DND-41 (cell line): ENCODE measurements around the gene MXD1.

Experiments
- ATAC-seq: fragments of 200-7000 bp; cut with Tn5 transposase; 3 replicates; pipeline ENCODE4 v1.9.1; 2021; ENCODE audit warnings: low read depth; ENCODE audit not compliant: insufficient read depth
- DNase-seq: peaks from one replicate; pipeline ENCODE4 v3.0.0-alpha.2; 2020
- H2AFZ ChIP-seq: 2 replicates; pipeline ENCODE4 v1.6.0; 2012; ENCODE audit warnings: low read depth, low read length
- H3K27ac ChIP-seq: 2 replicates; pipeline ENCODE4 v1.5.1; 2012; ENCODE audit warnings: low read length, inconsistent platforms
- H3K27me3 ChIP-seq: fragments of 200-600 bp; sonication (generic); 2 replicates; pipeline ENCODE4 v1.6.0; 2012; ENCODE audit warnings: low read length, mild to moderate bottlenecking, inconsistent platforms; ENCODE audit not compliant: insufficient read depth, poor library complexity
- H3K36me3 ChIP-seq: 2 replicates; pipeline ENCODE4 v1.5.1; 2012; ENCODE audit warnings: low read length, inconsistent platforms; ENCODE audit not compliant: insufficient read depth
- H3K4me1 ChIP-seq: 2 replicates; pipeline ENCODE4 v1.5.1; 2012; ENCODE audit warnings: mild to moderate bottlenecking, low read length; ENCODE audit not compliant: insufficient read depth
- H3K4me2 ChIP-seq: 2 replicates; pipeline ENCODE4 v1.6.0; 2012; ENCODE audit warnings: mild to moderate bottlenecking, moderate library complexity, low read length, inconsistent platforms; ENCODE audit not compliant: insufficient read depth
- H3K4me3 ChIP-seq, 2 experiments: fragments of 200-600 bp in 1 of 2; shearing (Covaris generic) in 1 of 2; 2 replicates each; pipeline ENCODE4 v1.5.1; 2012 to 2016; ENCODE audit warnings: inconsistent platforms in 2 of 2, low read length in 2 of 2, mild to moderate bottlenecking in 2 of 2, low read depth in 1 of 2, moderate library complexity in 1 of 2
- H3K79me2 ChIP-seq: 2 replicates; pipeline ENCODE4 v1.6.0; 2012; ENCODE audit warnings: low read length, inconsistent platforms; ENCODE audit not compliant: insufficient read depth
- H3K9ac ChIP-seq: 2 replicates; pipeline ENCODE4 v1.6.0; 2012; ENCODE audit warnings: low read depth, mild to moderate bottlenecking, inconsistent platforms, low read length, moderate library complexity
- H3K9me3 ChIP-seq: 2 replicates; pipeline ENCODE4 v1.5.1; 2012; ENCODE audit warnings: low read length, moderate library complexity, mild to moderate bottlenecking, inconsistent platforms; ENCODE audit not compliant: insufficient read depth, severe bottlenecking
- H4K20me1 ChIP-seq: 2 replicates; pipeline ENCODE4 v1.6.0; 2012; ENCODE audit warnings: low read length; ENCODE audit not compliant: insufficient read depth
- CTCF ChIP-seq: IDR thresholded peaks from 2 replicates; pipeline ENCODE4 v1.5.1; 2012; ENCODE audit warnings: borderline replicate concordance, low read length, moderate library complexity, mild to moderate bottlenecking; ENCODE audit not compliant: poor library complexity, severe bottlenecking; ENCODE audit errors: extremely low read depth
- EZH2 ChIP-seq: IDR thresholded peaks from 3 replicates; pipeline ENCODE4 v1.6.1; 2012; ENCODE audit warnings: borderline replicate concordance, low read depth, mild to moderate bottlenecking, moderate library complexity, low read length, inconsistent platforms; ENCODE audit not compliant: severe bottlenecking

The MXD1 gene

DNA sequence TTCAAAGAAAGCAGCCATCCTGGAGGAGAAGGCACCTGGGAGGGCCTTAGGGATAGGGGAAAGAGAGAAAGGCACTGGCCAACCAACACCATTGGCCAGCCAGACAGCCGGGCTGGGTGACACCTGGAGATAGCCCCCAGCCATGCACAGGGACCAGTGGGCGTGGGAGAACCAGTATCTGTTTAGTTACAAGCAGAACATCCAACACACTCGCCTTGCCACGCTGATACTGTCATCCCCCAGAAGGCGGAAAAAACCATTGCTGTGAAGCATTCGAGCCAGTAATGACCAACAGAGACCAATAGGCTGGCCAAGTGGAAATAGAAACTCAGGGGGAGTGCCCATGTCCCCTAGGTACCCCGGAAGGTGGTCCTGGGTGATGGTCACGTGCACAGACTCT is 31.0 kb downstream of the MXD1 start:
- H3K27me3 ChIP-seq, result no peaks in the 10 kb centered on the region
- H3K9ac ChIP-seq, result peak overlapping the region; percentile 42
- peak overlapping the region; percentile 43 for H3K4me2 ChIP-seq
- DNase-seq, result no peak
- H3K4me1 ChIP-seq, result peaks cover 27% of the 10 kb centered on the region
- H3K79me2 ChIP-seq, result no peaks in the 10 kb centered on the region
- ATAC-seq, result no peak
- H3K4me3 ChIP-seq, result no peak overlapping the region; a peak in 1 of 4 replicates
- H3K36me3 ChIP-seq, result peaks cover 22% of the 10 kb centered on the region
- H3K9me3 ChIP-seq, result no peaks in the 10 kb centered on the region
- no peaks in the 10 kb centered on the region for H4K20me1 ChIP-seq
- no peak for TF ChIP-seq CTCF
- no peak for TF ChIP-seq EZH2
- H2AFZ ChIP-seq, result peak overlapping the region; percentile 50
- H3K27ac ChIP-seq, result peak overlapping the region; percentile 92

DNA sequence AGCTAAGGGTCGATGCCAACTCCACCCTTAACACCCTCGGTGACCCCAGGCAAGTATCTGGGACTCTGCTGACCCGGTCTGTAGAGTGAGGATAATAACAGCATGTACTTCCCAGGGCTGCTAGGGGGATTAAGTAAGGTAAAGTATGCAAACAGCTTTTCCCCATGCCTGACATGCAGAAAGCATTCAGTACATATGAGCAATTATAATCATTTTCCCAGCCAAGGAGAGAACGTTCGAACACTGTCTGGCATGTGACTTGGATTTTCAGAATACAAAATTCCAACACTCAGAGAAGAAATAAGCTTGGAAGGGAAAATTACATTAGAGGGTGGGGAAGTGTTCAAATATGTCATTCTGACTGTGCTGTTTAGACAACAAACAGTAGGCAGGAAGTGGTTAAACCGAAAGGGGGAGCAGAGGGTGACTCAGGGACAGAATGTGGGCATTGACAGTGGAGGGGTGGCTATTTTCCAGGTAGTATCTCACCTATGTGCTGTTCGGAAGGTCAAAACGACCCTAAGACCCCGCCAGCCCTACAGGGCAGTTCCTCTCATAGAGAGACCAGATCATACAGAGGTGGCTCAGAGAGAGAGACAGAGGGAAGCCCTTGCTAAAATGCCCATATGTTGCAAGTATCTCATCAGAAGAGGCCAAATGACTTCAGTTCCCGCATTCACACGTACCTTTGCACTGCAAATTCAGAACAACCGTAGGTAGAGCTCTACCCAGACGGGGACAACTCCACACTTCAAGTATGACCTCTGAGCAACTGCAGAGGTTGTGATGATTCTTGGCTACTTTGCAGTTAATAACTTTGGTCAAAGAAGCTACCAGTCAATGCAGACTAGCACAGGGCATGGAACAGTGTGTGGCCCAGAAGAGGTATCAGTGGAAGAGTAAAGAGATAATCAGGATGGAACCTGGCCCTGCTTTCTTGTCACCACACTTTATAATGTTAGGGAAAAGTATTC is 31.7 kb downstream of the MXD1 start:
- H3K9ac ChIP-seq, result peak overlapping the region; percentile 42
- ATAC-seq, result peak; percentile 97
- H3K4me2 ChIP-seq, result peak overlapping the region; percentile 43
- DNase-seq, result peak; percentile 78
- H3K9me3 ChIP-seq, result no peaks in the 10 kb centered on the region
- H3K79me2 ChIP-seq, result no peaks in the 10 kb centered on the region
- TF ChIP-seq EZH2, result no peak
- TF ChIP-seq CTCF, result no peak
- H3K4me1 ChIP-seq, result peaks cover 27% of the 10 kb centered on the region
- no peaks in the 10 kb centered on the region for H4K20me1 ChIP-seq
- H3K4me3 ChIP-seq, result peak overlapping the region in 1 of 2 experiments; percentile 1; a peak in 1 of 4 replicates
- peaks cover 16% of the 10 kb centered on the region for H3K36me3 ChIP-seq
- H3K27me3 ChIP-seq, result no peaks in the 10 kb centered on the region
- peak overlapping the region; percentile 50 for H2AFZ ChIP-seq
- peak overlapping the region; percentile 92 for H3K27ac ChIP-seq

DNA sequence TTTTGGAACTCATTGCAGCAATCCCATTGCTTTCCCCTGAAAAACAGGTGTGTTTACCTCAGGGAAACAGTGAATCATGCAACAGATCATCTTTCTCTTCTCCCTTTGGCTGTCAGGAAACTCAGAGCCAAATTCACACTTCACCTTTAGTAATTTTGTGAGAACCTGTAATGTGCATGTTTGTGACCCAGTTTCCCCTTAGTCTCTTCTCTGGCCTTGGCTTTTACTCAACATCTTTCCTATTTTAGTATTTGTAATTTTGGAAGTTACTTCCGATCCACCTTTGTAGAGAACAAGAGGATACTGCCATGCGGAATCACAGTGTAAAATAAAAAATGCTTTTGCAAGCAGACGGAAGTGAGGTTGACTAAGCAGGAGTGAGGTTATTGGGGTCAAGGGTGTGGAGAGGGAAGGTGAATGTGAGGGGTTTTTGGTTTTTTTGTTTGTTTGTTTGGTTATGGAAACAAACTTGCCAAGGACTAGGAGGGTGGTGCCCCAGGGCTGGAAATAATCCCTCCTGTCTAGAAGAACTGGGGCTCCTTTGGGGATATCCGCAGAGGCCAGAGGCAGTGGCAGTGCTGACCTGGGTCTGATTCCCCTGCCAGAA is 32.5 kb downstream of the MXD1 start:
- peak overlapping the region; percentile 50 for H2AFZ ChIP-seq
- no peaks in the 10 kb centered on the region for H4K20me1 ChIP-seq
- no peak for ATAC-seq
- no peak overlapping the region for H3K4me2 ChIP-seq
- DNase-seq, result no peak
- H3K9me3 ChIP-seq, result no peaks in the 10 kb centered on the region
- H3K27me3 ChIP-seq, result no peaks in the 10 kb centered on the region
- H3K4me3 ChIP-seq, result no peak overlapping the region
- peaks cover 10% of the 10 kb centered on the region for H3K36me3 ChIP-seq
- H3K4me1 ChIP-seq, result peaks cover 27% of the 10 kb centered on the region
- H3K27ac ChIP-seq, result peak overlapping the region; percentile 92
- no peaks in the 10 kb centered on the region for H3K79me2 ChIP-seq
- peak overlapping the region; percentile 42 for H3K9ac ChIP-seq
- no peak for TF ChIP-seq CTCF
- no peak for TF ChIP-seq EZH2
